HG02610 (cell line): Measurements from ENCODE around the gene SRRM1.
"Not testable (repeated sequence)": the region's sequence is repeated elsewhere in the genome, so short reads cannot be mapped to it uniquely, and the experiment has no call there.

ENCODE experiments used
- ATAC-seq: cut with Tn5 transposase; IDR thresholded peaks from one replicate; pipeline ENCODE4 v1.9.1; 2021; ENCODE audit warnings: mild to moderate bottlenecking, moderate library complexity; ENCODE audit not compliant: unreplicated experiment

Gene SRRM1

DNA sequence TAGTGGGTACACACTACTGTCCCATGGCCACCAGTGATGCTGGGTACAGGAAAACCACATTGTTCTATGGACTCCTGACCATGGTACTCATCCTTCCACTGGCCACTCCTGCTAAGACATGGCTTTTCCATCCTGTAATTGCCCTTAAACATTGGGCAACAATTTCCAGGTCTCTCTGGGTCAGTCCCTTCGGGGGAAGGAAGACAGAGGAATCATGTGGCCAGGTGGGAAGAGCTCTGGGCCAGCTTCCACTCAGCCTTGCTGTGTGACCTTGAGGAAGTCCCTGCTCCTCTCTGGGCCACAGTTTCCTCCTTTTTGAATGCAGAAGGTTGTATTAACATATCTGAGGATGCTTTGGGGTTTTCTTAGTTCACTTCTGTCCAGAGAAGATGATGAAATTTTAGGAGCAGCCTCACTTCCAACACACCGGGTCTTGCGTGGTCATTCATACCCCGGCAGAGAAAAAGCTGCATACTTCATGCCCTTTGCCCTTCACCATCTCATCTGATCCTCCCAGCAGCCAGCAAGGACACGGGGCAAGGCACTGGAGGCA lies 50.8 kb downstream of the SRRM1 start:
- ATAC-seq = no peak

DNA sequence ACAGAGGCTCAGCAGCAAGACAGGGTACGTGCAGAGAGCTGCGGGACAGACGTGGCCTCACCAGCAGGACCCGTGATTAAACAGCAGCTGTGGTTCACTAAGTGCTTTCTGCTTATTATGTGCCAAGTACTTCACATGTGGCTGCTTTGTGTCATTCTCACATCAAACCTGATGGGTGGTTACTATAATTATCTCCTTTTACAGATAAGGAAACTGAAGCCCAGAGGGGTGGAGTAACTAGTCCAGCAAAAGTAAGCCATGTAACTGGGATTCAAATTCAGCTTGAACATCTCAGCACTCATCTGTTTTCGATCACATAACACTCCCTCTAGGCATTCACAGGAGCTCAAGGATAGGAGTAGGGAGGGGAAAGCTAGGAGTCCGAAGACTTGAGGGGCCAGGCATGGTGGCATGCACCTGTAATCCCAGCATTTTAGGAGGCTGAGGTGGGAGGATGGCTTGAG lies 51.3 kb downstream of the SRRM1 start:
- ATAC-seq = no peak

DNA sequence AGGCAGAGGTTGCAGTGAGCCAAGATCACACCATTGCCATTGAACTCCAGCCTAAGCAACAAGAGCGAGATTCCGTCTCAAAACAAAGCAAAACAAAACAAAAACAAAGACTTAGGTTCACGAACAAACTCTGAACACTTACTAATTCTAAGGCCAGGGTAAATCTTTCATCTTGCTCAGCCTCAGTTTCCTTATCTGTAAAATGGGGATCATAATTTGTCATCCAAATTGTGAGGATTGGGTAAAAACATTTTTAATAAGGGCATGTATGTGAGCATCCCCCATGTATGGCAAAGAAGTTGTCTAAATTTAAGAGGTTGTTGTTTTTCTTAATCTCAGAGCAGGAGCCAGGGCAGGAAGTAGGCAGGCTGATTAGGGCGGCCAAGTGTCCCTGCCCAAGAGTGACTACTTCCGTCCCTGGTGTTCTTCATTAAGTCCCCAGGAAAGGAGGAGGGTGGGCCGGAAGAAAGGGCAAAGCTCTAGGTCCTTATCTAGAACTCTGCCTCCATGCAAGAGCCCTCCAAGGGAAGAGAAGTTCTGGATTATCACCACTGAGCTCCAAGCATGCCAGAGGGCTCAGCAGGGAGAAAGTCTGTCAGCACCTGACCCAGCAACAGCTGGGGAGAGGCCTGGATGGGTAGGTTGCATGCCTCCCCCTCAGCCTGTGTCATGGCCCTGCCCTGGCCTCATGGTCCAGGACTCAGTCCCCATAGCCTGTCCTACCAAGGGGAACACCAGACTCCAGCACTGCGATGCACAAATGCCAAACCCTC lies 52.3 kb downstream of the SRRM1 start:
- ATAC-seq = no peak

DNA sequence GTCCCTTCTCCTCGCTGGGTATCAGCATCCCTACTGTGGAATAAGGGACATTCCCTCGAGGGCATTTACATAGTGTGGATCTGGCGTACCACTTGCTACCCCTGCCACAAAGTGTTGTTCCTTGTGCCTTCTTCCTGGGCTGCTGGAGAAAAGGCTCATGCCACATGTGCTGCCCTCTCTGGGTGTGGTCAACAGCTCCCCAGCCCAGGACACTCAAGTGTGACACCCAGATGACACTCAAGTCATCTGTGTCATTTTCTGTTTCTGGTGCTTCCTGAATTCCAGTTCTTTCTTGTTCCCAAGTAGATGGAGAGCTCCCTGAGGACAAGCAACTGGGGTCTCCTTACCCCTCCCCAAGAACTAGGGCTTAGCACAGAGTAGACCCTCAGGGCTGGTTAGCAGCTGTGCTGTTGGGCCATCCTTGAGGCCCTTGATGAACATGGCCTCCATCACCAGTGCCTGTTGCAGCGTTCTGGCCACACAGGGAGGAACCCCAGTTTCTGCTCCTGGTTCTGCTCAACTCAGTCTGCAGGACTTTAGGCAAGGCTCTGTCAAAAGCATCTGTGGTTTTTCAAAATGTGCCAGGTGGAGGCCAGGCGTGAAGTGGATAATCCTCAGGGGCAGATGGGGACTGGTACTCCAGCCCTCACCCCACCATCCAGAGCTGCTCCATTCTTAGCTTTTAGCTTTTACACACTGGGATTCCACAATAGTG lies 53.1 kb downstream of the SRRM1 start:
- ATAC-seq = no peak

GRCh38 chr1:24696756-24697330 lies 53.7 kb downstream of the SRRM1 start:
- no peak for ATAC-seq

GRCh38 chr1:24697453-24698001 lies 54.4 kb downstream of the SRRM1 start:
- ATAC-seq = not testable (repeated sequence)

DNA sequence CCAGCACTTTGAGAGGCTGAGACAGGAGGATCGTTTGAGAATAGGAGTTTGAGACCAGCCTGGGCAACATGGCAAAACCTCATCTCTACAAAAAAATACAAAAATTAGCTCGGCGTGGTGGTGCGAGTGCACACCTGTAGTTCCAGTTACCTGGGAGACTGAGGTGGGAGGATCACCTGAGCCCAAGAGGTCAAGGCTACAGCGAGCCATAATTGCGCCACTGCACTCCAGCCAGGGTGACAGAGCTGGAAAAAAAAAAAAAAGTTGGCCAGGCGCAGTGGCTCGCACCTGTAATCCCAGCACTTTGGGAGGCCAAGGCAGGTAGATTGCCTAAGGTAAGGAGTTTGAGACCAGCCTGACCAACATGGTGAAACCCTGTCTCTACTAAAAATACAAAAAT lies 55.2 kb downstream of the SRRM1 start:
- ATAC-seq = not testable (repeated sequence)

DNA sequence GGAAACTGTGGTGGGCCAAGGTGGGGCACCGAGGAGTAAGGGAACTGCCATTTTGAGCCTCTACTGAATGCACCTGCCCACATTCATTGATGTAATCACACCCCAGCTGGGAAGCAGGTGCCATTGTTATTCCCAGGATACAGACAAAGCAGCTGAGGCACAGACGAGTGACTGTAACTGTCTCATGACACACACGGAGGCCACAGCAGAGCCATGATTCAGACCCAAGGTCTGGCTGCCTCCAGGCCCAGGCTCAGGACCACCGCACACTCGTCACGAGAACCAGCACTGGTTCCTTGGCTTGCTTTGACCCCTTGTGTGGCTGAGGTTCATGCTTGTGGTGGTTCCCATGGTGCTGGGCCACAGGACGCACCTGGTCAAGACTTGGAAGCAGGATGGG lies 56.5 kb downstream of the SRRM1 start:
- no peak for ATAC-seq

GRCh38 chr1:24702511-24703293 lies 59.6 kb downstream of the SRRM1 start:
- no peak for ATAC-seq

GRCh38 chr1:24704411-24705259 lies 61.5 kb downstream of the SRRM1 start:
- ATAC-seq = no peak

DNA sequence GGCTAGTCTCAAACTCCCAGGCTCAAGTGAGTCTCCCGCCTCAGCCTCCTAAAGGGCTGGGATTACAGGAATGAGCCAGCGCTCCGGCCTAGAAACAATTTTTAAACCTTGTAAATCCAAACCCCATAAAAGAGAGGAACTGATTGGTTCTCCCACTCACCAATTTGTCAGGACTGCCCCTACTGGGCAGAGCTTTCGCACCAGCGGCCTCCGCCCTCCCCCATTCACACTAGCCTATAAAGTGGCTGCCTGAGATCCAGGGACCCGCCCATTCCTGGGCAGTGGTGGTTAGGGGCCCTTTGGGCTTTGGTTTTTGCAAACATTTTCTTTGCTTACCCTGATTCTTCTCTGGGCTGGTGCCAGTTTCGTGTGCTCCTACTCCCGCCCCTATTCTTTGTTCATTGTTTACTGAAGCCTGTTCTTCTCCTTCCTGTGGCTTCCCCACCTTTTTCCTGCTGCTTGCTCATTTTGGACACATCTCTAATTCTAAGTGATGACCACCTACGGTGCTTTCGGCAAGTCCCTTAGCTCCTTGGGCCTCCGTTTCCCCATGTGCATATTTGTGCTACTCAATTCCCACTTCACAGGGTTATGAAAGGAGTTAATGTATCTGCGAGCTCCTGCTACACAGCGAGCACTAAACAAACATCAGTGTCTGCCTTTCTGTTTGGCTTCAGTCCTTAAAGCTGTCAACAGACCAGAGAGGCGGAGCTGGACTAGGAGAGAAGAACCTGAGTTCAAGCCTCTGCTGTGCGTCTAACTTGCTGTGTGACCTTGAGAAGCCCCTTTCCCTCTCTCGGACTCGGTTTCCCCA lies 62.4 kb downstream of the SRRM1 start:
- ATAC-seq = no peak

DNA sequence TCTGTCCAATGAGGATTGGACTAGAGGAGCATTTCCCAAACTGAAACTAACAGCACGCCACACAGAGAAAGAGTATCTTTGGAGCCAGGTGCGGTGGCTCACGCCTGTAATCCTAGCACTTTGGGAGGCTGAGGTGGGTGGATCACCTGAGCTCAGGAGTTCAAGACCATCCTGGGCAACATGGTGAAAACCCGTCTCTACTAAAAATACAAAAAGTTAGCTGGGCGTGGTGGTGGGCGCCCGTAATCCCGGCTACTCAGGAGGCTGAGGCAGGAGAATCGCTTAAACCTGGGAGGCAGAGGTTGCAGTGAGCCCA lies 62.9 kb downstream of the SRRM1 start:
- not testable (repeated sequence) for ATAC-seq

- no peak for ATAC-seq
Measured at GRCh38 chr1:24707687-24708086, 64.6 kb downstream of the SRRM1 start.

DNA sequence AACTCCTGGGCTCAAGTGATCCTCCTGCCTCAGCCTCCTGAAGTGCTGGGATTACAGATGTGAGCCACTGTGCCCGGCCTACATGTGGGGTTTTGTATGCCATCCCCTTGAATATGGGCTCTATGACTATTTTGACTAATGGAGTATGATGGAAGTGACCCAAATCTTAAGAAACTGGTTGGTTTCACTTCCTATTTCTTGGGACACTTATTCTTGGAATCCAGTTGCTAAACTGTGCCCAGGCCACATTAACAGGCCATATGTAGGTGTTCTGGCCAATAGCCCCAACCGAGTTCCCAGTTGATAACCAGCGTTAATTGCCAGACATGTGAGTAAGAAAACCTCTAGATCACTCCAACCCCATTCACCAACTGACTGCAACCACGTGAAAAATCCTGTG lies 65.8 kb downstream of the SRRM1 start:
- no peak for ATAC-seq

DNA sequence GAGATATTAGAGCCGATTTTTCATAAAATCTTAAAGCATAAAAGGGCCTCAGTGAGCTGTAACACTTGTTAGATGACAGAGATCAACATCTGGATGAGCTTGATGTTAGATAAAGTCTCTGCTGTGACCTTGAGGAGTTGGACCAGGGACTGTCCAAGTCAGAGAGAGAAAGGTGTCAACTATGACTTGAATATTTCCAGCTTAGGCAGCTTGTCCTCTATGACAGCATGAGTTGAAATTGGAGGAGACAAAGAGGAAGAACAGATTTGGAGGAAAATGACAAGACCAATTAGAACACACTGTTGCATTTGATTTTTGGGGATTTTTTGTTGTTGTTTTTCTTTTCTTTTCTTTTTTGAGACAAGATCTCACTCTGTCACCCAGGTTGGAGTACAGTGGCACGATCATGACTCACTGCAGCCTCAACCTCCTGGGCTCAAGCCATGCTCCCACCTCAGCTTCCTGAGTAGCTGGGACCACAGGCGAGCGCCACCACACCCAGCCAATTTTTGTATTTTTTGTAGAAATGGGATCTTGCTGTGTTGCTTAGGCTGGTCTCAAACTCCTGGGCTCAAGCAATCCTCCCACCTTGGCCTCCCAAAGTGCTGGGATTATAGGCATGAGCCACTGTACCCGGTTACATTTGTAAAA lies 66.8 kb downstream of the SRRM1 start:
- ATAC-seq = no peak

- ATAC-seq = no peak
Measured at GRCh38 chr1:24711329-24711728, 68.2 kb downstream of the SRRM1 start.

GRCh38 chr1:24713176-24713575 lies 70.1 kb downstream of the SRRM1 start:
- no peak for ATAC-seq

GRCh38 chr1:24713736-24714135 lies 70.6 kb downstream of the SRRM1 start:
- ATAC-seq = no peak
